Measurements from ENCODE around the gene AIP. TPM values are rescaled to one million over a fixed set of nuclear protein-coding genes. Genes with fewer than 3 reads are reported as not detected.
A peak's percentile ranks its signal among the peaks of the same experiment; 100 is the strongest.

AIP gene
- total and polyA plus RNA-seq, 9 of the 15 experiments (the other 6 are each of a cell fraction or from before 2014, with no cell fraction given), result 5.2 to 92.5 (median 52.7) TPM

DNA sequence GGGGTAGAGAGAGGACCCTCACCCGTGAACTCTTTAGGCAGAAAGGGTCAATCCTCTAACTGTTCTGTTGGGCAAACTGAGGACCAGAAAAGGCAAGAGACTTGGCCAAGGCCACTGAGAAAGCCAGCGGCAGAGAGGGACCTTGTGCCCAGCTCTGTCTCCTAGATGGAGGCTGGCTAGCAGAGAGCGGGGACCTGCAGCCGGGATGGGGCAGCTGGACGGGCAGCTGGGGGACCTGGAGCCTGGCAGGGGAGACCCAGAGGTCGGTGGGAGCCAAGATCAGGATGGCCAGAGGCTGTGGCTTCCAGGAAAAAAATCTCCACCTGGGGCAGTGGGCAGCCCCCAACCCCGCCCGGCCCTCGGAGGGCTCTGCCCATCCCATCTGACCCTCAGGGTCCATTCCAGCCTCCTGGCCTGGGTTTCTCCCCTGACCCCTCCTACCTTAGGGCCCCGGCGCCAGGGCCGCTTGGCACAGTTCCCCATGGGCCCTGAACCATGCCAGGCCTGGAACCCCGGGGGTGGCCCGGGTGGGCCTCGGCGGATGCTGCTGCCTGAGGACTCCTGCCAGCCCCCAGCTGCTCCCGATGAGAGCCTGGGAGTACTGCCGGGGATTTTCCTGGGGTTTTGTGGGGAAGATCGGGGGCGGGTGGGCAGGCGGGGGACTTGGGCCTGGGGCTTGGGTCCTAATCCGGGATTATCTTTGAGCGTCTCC, 40.2 kb downstream of the AIP start, which contains the start of gene CABP2 (continued):
- TF ChIP-seq ATF4 (CRISPR knock-in tag; IDR thresholded peaks at IDR 0.05) (no peak), ZZZ3 (IDR thresholded peaks at IDR 0.05) (no peak)

GRCh38 chr11:67523556-67524479, 41.0 kb downstream of the AIP start:
- no peak overlapping the region for H3K27ac ChIP-seq (ENCODE audit: extremely low read depth, low read depth, low read length)
- no peaks in the 10 kb centered on the region for H3K79me2 ChIP-seq (ENCODE audit: control insufficient read depth, insufficient read depth, low read length)
- H3K4me1 ChIP-seq (replicated peaks in 1 of 2; ENCODE audit: control insufficient read depth in 2 of 2, insufficient read depth in 2 of 2, low read length in 2 of 2), result peaks cover 0 to 35% of the 10 kb centered on the region in 2 experiments; a peak in 3 of 5 replicates
- 17% methylated on average over 23 of the region's 25 CpGs for WGBS (ENCODE audit: insufficient coverage, low coverage, missing lambda C conversion rate)
- intact Hi-C loops (cut with micrococcal nuclease) (no loop called here), in situ Hi-C loops (cut with MboI) (no loop called here)
- FAIRE-seq (no peak), DNase-seq (ENCODE audit: extremely low read depth in 1 of 4, low spot score in 3 of 4) (peak in 1 of 4 experiments; percentile 38), ATAC-seq (peak; percentile 68)
- H3K9me3 ChIP-seq (replicated peaks; ENCODE audit: control insufficient read depth, insufficient read depth, low read depth, low read length), result no peaks in the 10 kb centered on the region
- POLR2A ChIA-PET, result interaction anchor here (1.0 kb wide), 1 partner anchor 14 kb away, joined by 3 read pairs; no protein-coding TSS in a partner anchor
- TF ChIP-seq NUFIP1 (IDR thresholded peaks at IDR 0.05; ENCODE audit: partially characterized antibody), result no peak
- H3K36me3 ChIP-seq (ENCODE audit: control insufficient read depth, insufficient read depth, low read length), result no peaks in the 10 kb centered on the region
- no TSS peak for BruUV-seq (replicated peaks)
- H3K4me3 ChIP-seq, result no peak overlapping the region
- H3K4me2 ChIP-seq (ENCODE audit: insufficient read depth, low read length), result no peak overlapping the region
- H3K27me3 ChIP-seq (ENCODE audit: control insufficient read depth in 2 of 2, insufficient read depth in 2 of 2, low read length in 2 of 2), result peaks cover 2 to 27% of the 10 kb centered on the region in 2 experiments; a peak in 4 of 5 replicates
- 0 out of 2 replicates have a peak, but pooled peaks cover 3% of the 10 kb centered on the region for H4K20me1 ChIP-seq (replicated peaks; ENCODE audit: control insufficient read depth, insufficient read depth, low read length)
- H3K9ac ChIP-seq (ENCODE audit: insufficient read depth in 1 of 2, low read depth in 2 of 2, low read length in 2 of 2), result peak overlapping the region in 1 of 2 experiments; percentile 65; a peak in 2 of 4 replicates
- CTCF ChIA-PET (ENCODE audit: low intra/inter-chr PET ratio), result no interaction called here
- no peak overlapping the region for H2AFZ ChIP-seq (ENCODE audit: low read depth, low read length)
- no peaks in the 10 kb centered on the region for H3K9me1 ChIP-seq (ENCODE audit: control insufficient read depth, insufficient read depth, low read length)

Measured in K562 (cell line).